H1 (cell line): ENCODE data around the gene TYW5. TPM values are rescaled to one million over a fixed set of nuclear protein-coding genes. Genes with fewer than 3 reads are reported as not detected.

ENCODE experiments used
- CTCF ChIA-PET: fragments of 300-600 bp; sonication (Branson Sonifier 250); formaldehyde crosslinking; loops from one replicate; lab custom pipeline; 2021; ENCODE audit not compliant: partially characterized antibody; lab: Charles Lee
- POLR2A ChIA-PET: fragments of 300-600 bp; sonication (Branson Sonifier 250); formaldehyde crosslinking; loops from one replicate; lab custom pipeline; 2021; ENCODE audit warnings: inconsistent platforms; ENCODE audit not compliant: partially characterized antibody; lab: Charles Lee
- DNase-seq, 2 experiments: peaks; one replicate each; pipeline versions ENCODE4 v3.0.0 to v3.0.0-alpha.2; 2010 to 2022; ENCODE audit warnings: low spot score in 2 of 2, low read depth in 1 of 2, mixed read lengths in 1 of 2
- FAIRE-seq: peaks from 2 replicates; lab custom pipeline; 2011; peaks lifted over from hg19 to GRCh38; lab: Jason Lieb, UNC
- H2AFZ ChIP-seq: 2 replicates; pipeline ENCODE4 v1.8.1; 2012; ENCODE audit warnings: low read length, inconsistent platforms
- H2AK5ac ChIP-seq: 2 replicates; pipeline ENCODE4 v1.6.1; 2013; ENCODE audit warnings: low read depth, low read length
- H2BK120ac ChIP-seq: replicated peaks from 2 replicates; pipeline ENCODE3; 2013; ENCODE audit warnings: low read depth, low read length, inconsistent platforms
- H2BK12ac ChIP-seq: 2 replicates; pipeline ENCODE4 v1.6.1; 2013; ENCODE audit warnings: low read depth, low read length
- H2BK15ac ChIP-seq: 2 replicates; pipeline ENCODE4 v1.6.1; 2013; ENCODE audit warnings: low read length
- H2BK20ac ChIP-seq: 2 replicates; pipeline ENCODE4 v1.6.1; 2013; ENCODE audit warnings: low read length
- H2BK5ac ChIP-seq: 2 replicates; pipeline ENCODE4 v1.6.1; 2013; ENCODE audit warnings: low read depth, low read length
- H3K14ac ChIP-seq: 2 replicates; pipeline ENCODE4 v1.6.1; 2013; ENCODE audit warnings: inconsistent platforms; ENCODE audit not compliant: insufficient read length
- H3K18ac ChIP-seq: 2 replicates; pipeline ENCODE4 v1.6.1; 2013; ENCODE audit warnings: low read length; ENCODE audit errors: extremely low read depth
- H3K23ac ChIP-seq: 2 replicates; pipeline ENCODE4 v1.6.1; 2013; ENCODE audit warnings: inconsistent platforms; ENCODE audit not compliant: insufficient read length
- H3K23me2 ChIP-seq: 2 replicates; pipeline ENCODE4 v1.6.1; 2013; ENCODE audit warnings: low read depth, low read length
- H3K27ac ChIP-seq: 2 replicates; pipeline ENCODE4 v1.6.1; 2011; ENCODE audit warnings: low read depth, low read length, inconsistent platforms
- H3K27me3 ChIP-seq, 4 experiments: replicated peaks in 1 of 4; 1 replicate in 1 of 4; 2 replicates in 3 of 4; pipeline versions ENCODE4 v1.6.1 to v1.8.1; 2011 to 2013; ENCODE audit warnings: low read length in 3 of 4, mild to moderate bottlenecking in 3 of 4, inconsistent platforms in 2 of 4, mixed read lengths in 2 of 4, moderate library complexity in 1 of 4; ENCODE audit not compliant: control insufficient read depth in 3 of 4, insufficient read depth in 3 of 4; ENCODE audit errors: extremely low read depth in 1 of 4
- H3K36me3 ChIP-seq, 4 experiments: 2 replicates each; pipeline versions ENCODE4 v1.6.1 to v1.8.1; 2011 to 2013; ENCODE audit warnings: mild to moderate bottlenecking in 4 of 4, low read length in 3 of 4, moderate library complexity in 2 of 4, control low read depth in 1 of 4, inconsistent platforms in 1 of 4; ENCODE audit not compliant: insufficient read depth in 4 of 4, control insufficient read depth in 2 of 4
- H3K4ac ChIP-seq: replicated peaks from 2 replicates; pipeline ENCODE3; 2013; ENCODE audit warnings: low read length, low read depth, mixed read lengths, inconsistent platforms; ENCODE audit not compliant: insufficient read length
- H3K4me1 ChIP-seq, 4 experiments: replicated peaks in 1 of 4; 1 replicate in 1 of 4; 2 replicates in 3 of 4; pipeline versions ENCODE4 v1.6.1 to v1.8.1; 2011 to 2013; ENCODE audit warnings: low read length in 3 of 4, inconsistent platforms in 2 of 4, mixed read lengths in 1 of 4; ENCODE audit not compliant: insufficient read depth in 4 of 4, control insufficient read depth in 3 of 4
- H3K4me2 ChIP-seq, 2 experiments: 2 replicates each; pipeline versions ENCODE4 v1.6.1 to v1.8.1; 2011 to 2013; ENCODE audit warnings: low read depth in 2 of 2, low read length in 2 of 2, control low read depth in 1 of 2, inconsistent platforms in 1 of 2, mild to moderate bottlenecking in 1 of 2; ENCODE audit not compliant: insufficient read depth in 1 of 2
- H3K4me3 ChIP-seq, 4 experiments: fragments of 200-600, 300-600 bp in 1 of 4; sonication (generic), shearing (Covaris generic), sonication (Bioruptor Twin) in 1 of 4; 2 replicates each; pipeline versions ENCODE4 v1.5.1 to v1.8.1; 2011 to 2016; ENCODE audit warnings: low read length in 4 of 4, low read depth in 3 of 4, control low read depth in 2 of 4, inconsistent platforms in 2 of 4, mild to moderate bottlenecking in 2 of 4, mixed read lengths in 1 of 4, moderate library complexity in 1 of 4; ENCODE audit not compliant: insufficient read depth in 2 of 4; ENCODE audit errors: extremely low read depth in 1 of 4
- H3K56ac ChIP-seq: replicated peaks from 2 replicates; pipeline ENCODE3; 2013; ENCODE audit warnings: low read depth, mild to moderate bottlenecking, mixed read lengths, low read length, inconsistent platforms; ENCODE audit not compliant: insufficient read length
- H3K79me1 ChIP-seq: 2 replicates; pipeline ENCODE4 v1.6.1; 2013; ENCODE audit warnings: low read depth, low read length, control low read depth
- H3K79me2 ChIP-seq, 2 experiments: 2 replicates each; pipeline versions ENCODE4 v1.6.1 to v1.8.1; 2012 to 2013; ENCODE audit warnings: low read length in 2 of 2, mild to moderate bottlenecking in 2 of 2, inconsistent platforms in 1 of 2; ENCODE audit not compliant: insufficient read depth in 2 of 2, control insufficient read depth in 1 of 2
- H3K9ac ChIP-seq, 4 experiments: replicated peaks in 1 of 4; 1 replicate in 1 of 4; 2 replicates in 3 of 4; pipeline versions ENCODE4 v1.6.1 to v1.8.1; 2011 to 2013; ENCODE audit warnings: low read depth in 3 of 4, low read length in 3 of 4, control low read depth in 2 of 4, mild to moderate bottlenecking in 2 of 4, moderate library complexity in 2 of 4, inconsistent platforms in 1 of 4; ENCODE audit errors: extremely low read depth in 1 of 4
- H3K9me3 ChIP-seq, 2 experiments: 2 replicates each; pipeline versions ENCODE4 v1.6.1 to v1.8.1; 2012 to 2013; ENCODE audit warnings: mild to moderate bottlenecking in 2 of 2, moderate library complexity in 2 of 2, control low read depth in 1 of 2, inconsistent platforms in 1 of 2, low read depth in 1 of 2, low read length in 1 of 2, mixed read lengths in 1 of 2; ENCODE audit not compliant: insufficient read depth in 2 of 2
- H4K20me1 ChIP-seq, 2 experiments: replicated peaks in 1 of 2; 2 replicates each; pipeline versions ENCODE3 to v1.8.1; 2011 to 2013; ENCODE audit warnings: inconsistent platforms in 2 of 2, low read length in 2 of 2, mild to moderate bottlenecking in 1 of 2; ENCODE audit not compliant: insufficient read depth in 2 of 2, control insufficient read depth in 1 of 2
- H4K5ac ChIP-seq: 2 replicates; pipeline ENCODE4 v1.6.1; 2013; ENCODE audit warnings: low read length, low read depth, mixed read lengths, inconsistent platforms; ENCODE audit not compliant: insufficient read length
- H4K8ac ChIP-seq: 2 replicates; pipeline ENCODE4 v1.8.0; 2013; ENCODE audit warnings: mild to moderate bottlenecking, moderate library complexity, low read length, inconsistent platforms; ENCODE audit not compliant: insufficient read depth; ENCODE audit errors: extremely low read depth
- H4K91ac ChIP-seq: replicated peaks from 2 replicates; pipeline ENCODE3; 2013; ENCODE audit warnings: low read length, mixed read lengths, inconsistent platforms; ENCODE audit not compliant: insufficient read length
- GABPA ChIP-seq: IDR thresholded peaks from 2 replicates; pipeline ENCODE4 v1.6.1; 2011; ENCODE audit warnings: mild to moderate bottlenecking, low read length, moderate library complexity, borderline replicate concordance; ENCODE audit not compliant: insufficient read depth
- KDM5A ChIP-seq: fragments of 200-600 bp; IDR thresholded peaks from 2 replicates; pipeline ENCODE4 v1.7.1; 2012; ENCODE audit warnings: mild to moderate bottlenecking, low read length, inconsistent platforms, mixed read lengths
- NANOG ChIP-seq: IDR thresholded peaks from 2 replicates; pipeline ENCODE4 v1.6.1; 2011; ENCODE audit warnings: low read length, low read depth, mild to moderate bottlenecking, inconsistent platforms; ENCODE audit not compliant: insufficient read depth, poor library complexity, severe bottlenecking
- PHF8 ChIP-seq: fragments of 200-600 bp; sonication (generic); conservative IDR thresholded peaks from 2 replicates; pipeline ENCODE4 v1.7.1; 2012; ENCODE audit warnings: low read depth, mild to moderate bottlenecking, inconsistent platforms, low read length, moderate library complexity
- ZNF274 ChIP-seq: IDR thresholded peaks from 2 replicates; pipeline ENCODE4 v1.7.0; 2012; ENCODE audit warnings: low read length, borderline replicate concordance; ENCODE audit errors: extremely low read depth
- polyA plus RNA-seq, 7 experiments: library from polyadenylated mRNA; depleted of rRNA in 3 of 7; stranded (reverse) in 5 of 7; unstranded in 2 of 7; fragments of >200 nt in 5 of 7; fragments of 200-250 nt in 2 of 7; gene quantifications; 1 replicate in 5 of 7; 2 replicates in 1 of 7; 4 replicates in 1 of 7; pipeline versions ENCODE4 v1.2.1 to v1.2.3, GENCODE V29; 2011 to 2013; ENCODE audit warnings: missing spikeins in 2 of 7, mixed read lengths in 2 of 7
- total RNA-seq: library from RNA; stranded (reverse); fragmentation: NEBNext Ultra II Directional; extraction: Animal tissue kit (Norgen Biotek cat#: 25700); gene quantifications from 2 replicates; pipeline ENCODE4 v1.2.1, GENCODE V29; 2021

Gene TYW5
- total and polyA plus RNA-seq, 2 of the 8 experiments (the other 6 are each of a cell fraction or from before 2014, with no cell fraction given): 5.4 to 11.3 TPM

DNA sequence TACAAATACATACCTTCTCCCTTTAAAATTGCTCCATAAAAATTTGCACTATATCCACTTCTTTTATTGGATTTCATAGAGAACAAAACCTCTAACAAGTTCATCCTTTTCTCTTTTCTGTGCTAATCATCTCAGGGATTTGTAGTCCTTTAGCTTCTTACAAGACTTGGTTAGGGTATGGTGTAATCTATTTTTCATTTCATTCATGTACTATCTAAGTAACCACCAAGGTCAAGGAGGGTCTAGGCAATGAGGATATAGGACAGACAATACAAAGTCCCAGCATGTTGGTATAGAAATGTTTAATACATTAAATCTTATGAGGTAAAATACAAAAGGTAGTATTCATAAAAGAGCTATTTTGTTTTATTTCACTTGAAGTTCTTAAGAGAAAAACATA lies 26.7 kb downstream of the TYW5 start:
- Histone ChIP-seq H3K27ac (no peak overlapping the region), H3K56ac (no peak overlapping the region), H3K4ac (no peak overlapping the region), H3K36me3 (peaks cover 0 to 57% (median 11%) of the 10 kb centered on the region in 4 experiments; a peak in 5 of 8 replicates), H3K23me2 (no peaks in the 10 kb centered on the region), H3K4me3 (peak overlapping the region in 1 of 4 experiments; percentile 11; a peak in 1 of 8 replicates), H3K9me3 (no peaks in the 10 kb centered on the region), H3K23ac (no peak overlapping the region), H2AFZ (no peak overlapping the region), H3K27me3 (no peaks in the 10 kb centered on the region), H2BK12ac (no peak overlapping the region), H4K8ac (no peak overlapping the region), H4K91ac (no peak overlapping the region), H2BK120ac (no peak overlapping the region), H3K4me2 (peak overlapping the region in 1 of 2 experiments; percentile 15; a peak in 1 of 4 replicates), H3K14ac (no peak overlapping the region), H2BK15ac (no peak overlapping the region), H3K79me1 (no peaks in the 10 kb centered on the region; the same call in 1 of the 2 replicates), H3K18ac (no peak overlapping the region), H4K20me1 (no peaks in the 10 kb centered on the region), H2AK5ac (no peak overlapping the region), H2BK20ac (no peak overlapping the region), H3K9ac (no peak overlapping the region), H3K4me1 (peaks cover 0 to 8% (median 0%) of the 10 kb centered on the region in 4 experiments; a peak in 3 of 7 replicates), H3K79me2 (peaks cover 0 to 33% of the 10 kb centered on the region in 2 experiments; a peak in 2 of 4 replicates), H2BK5ac (no peak overlapping the region), H4K5ac (peak overlapping the region; percentile 89)
- CTCF ChIA-PET: interaction anchor here (1.1 kb wide), 1 partner anchor 16 kb away, joined by 3 read pairs; no protein-coding TSS in a partner anchor
- FAIRE-seq (no peak), DNase-seq (no peak)
- POLR2A ChIA-PET: interaction anchor here (0.6 to 1.5 kb wide), 5 partner anchors 9 to 1051 kb away, joined by 3 to 10 read pairs (median 6); partner anchors contain the start of gene C2orf69
- TF ChIP-seq ZNF274: no peak
- no peak for TF ChIP-seq GABPA
- TF ChIP-seq NANOG: no peak
- TF ChIP-seq KDM5A: no peak
- no peak for TF ChIP-seq PHF8
